HG03565 (cell line): ENCODE measurements around the gene TBX3.

Source experiments
- ATAC-seq: cut with Tn5 transposase; IDR thresholded peaks from one replicate; pipeline ENCODE4 v1.9.1; 2021; ENCODE audit warnings: mild to moderate bottlenecking, moderate library complexity; ENCODE audit not compliant: unreplicated experiment

Gene TBX3

DNA sequence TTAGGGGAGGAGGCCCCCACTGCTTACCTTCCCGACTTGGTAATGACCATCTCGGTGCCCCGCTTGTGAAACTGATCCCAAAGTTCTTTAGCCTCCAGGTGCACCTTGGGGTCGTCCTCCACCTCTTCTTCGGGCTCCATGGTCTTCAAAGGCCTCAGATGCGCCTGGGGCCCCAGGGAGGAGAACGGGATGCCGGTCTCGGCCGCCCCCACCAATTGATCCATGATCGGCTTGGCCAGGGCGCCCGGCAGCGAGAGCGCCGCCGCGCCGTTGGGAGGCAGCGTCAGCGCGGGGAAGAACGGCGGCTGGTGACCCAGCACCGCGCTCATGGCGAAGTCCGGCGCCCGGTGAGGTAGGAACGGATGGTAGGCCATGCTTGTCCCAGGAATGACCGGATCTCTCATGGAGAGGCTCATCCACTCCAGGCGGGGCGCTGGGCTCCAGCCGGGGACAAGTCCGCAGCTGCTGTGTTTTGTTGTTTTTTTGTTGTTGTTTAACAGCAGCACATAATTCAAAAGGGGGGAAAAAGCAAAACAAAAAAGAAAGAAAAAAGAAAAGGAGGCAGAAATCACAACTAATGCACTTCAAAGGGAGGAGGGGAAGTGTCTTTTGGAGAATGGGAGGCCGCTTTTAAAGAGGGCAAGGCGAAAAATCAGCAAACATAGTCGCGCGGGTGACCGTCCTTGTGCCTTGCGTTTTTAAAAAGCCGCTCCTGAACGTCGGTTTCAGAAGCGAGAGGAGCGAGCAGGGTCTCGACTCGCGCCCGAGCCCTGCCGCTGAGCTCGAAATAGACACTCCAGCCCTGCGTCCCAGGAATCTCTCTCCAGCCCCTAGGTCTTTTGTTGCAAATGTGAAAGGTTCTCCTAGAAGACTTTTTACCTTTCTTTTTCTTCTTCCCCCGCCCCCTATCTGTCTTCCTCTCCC lies 928 bp downstream of the TBX3 start:
- ATAC-seq, result no peak

DNA sequence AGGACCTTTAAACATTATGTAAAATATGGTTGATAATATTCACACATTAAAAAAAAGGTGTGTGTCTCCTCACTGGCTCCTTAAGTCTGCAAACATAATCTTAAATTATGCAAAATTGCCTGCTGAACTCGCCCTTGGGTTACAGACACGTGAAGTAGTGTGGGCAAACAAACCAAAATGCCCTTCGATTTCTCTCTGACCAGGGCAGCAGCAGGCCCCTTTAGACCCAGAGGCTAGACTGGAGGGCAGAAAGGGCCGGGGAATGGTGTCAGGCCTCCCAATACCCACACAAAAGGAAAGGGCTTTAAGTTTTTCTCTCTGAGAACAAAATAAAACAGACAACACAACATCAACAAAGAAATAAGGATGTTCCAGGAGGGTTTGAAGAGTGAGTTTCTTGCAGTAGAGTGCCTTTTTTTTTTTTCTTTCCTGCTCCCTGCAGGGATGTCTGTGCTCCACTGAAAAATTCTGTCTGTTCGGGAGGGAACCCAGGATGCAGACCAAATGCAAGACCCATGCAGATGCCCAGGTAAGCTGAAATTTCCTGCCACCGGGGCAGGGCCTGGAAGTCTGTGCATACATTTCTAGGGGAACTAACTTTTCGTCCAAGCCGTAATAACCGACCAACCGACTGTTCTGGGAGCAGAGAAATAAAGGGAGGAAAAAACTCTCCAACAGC lies 1.7 kb downstream of the TBX3 start:
- no peak for ATAC-seq

DNA sequence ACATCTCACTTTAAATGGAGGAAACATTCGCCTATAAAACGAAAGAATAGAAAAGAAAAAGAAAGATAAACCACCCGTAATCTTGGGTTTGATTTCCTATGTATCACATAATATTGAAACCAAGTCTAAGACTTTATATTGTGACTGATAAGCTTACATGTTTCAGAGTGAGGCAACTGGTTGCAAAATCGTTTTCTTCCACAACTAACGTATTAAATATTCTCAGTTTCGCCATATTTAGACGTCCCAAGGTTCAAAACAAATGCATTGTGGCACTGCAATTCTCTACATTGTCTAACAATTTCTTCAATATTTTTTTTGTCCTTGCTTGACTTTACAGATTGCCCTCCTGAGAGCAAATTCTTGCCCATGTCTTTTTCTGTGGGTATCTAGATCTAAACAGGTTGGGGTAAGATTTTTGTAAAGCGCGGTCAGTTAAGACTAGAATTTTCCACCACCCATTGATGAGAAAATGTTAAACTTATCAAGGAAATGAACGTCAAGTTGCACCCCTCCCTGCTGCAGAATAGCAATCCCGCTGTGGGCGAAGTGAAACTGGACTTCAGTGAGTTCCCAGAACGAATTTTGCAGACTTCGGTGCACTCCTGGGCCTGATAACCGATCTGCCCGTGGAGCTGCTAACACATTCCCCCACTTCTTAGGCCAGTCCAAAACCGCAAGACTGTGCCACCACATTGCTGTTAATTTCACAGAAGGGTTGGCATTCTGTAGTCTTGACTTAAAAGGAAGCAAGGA lies 2.7 kb downstream of the TBX3 start:
- ATAC-seq, result no peak

DNA sequence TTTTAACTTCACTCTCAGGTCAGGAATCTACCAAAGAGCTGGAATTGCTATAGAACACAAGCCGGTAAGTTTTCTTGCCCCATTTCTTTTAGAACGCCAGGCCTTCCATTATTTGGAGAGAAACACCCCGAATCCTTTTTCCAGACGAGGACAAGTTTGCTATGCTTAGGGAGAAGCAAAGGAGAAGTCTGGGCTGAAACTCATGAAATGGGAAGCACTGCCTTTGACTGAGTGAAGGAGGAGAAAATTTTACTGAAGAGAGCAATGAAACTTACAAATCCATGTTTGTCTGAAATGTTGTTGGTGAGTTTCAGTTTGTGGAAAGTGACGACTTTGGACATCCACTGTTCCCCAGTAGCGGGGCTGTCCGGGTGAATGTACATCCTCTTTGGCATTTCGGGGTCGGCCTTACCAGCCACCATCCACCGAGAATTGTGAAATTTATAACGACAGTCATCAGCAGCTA lies 3.3 kb downstream of the TBX3 start:
- no peak for ATAC-seq

DNA sequence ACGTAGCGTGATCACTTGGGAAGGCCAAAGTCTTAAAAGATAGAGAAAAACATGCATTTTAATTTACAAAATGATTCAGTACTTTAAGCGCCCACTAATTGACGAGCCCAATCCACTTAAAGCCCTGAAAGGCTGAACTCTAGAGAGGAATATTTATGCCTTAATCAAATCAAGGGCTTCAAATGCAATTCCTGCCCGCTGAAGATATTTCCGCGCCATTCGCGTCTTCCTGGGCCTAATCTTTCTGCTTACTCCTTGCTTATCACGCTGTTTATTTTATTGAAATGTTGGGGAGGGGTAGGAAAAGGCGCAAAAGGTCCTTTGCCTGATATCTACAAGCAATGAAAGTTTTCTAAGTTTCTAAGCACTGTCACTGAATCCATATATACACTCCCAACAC lies 4.0 kb downstream of the TBX3 start:
- no peak for ATAC-seq

DNA sequence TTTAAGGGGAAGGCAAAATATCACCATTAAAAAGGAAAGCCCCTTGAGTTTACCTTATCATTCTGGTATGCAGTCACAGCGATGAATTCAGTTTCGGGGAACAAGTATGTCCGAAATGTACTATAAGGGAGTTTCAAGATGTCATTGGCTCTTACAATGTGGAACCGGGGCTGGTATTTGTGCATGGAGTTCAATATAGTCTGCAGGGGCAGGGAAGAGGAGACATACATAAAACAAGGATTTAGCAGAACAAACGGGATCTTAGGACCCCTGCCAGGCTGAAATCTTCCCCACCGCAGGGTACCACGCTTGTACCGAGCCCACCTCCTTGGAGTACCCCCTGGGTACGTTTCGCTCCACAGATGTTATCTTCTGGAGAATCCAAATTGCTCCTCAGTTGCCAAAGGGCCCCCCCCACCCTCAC lies 4.5 kb downstream of the TBX3 start:
- no peak for ATAC-seq

DNA sequence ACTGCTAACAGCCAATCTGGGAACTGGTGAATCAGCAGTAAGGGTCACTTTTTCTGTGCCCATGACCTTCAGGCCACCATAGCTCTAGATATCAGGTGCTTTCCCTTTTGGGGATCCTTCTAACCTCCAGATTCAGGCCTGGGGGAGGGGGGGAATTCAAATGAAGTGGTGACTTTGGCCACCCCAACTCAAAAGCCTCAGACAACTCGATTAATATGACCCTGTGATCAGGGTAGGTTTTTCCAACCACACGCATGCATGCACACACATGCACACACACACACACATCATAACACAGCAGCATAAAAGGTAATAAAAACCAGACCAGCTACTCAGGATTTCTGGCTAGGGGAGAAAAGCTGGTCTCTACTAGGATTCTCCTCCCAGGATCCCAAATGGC lies 5.3 kb downstream of the TBX3 start:
- no peak for ATAC-seq

DNA sequence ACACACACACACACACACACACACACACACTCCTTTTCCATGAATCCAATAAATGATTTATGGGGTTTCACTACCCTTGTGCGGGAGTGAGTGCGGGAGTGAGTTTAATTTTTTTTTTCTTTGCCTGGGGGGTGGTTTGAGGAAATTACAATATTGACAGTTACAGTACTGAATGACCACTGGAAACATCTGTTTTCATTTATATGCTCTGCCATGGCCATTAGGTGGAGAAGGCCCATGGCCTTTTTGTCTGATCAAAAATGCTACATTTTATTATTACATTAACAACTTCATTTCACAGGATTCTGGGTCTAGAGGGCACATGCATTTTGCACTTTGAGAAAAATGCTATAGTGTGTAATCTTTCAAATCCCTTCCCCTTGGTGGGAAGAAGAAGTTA lies 5.9 kb downstream of the TBX3 start:
- ATAC-seq, result no peak

DNA sequence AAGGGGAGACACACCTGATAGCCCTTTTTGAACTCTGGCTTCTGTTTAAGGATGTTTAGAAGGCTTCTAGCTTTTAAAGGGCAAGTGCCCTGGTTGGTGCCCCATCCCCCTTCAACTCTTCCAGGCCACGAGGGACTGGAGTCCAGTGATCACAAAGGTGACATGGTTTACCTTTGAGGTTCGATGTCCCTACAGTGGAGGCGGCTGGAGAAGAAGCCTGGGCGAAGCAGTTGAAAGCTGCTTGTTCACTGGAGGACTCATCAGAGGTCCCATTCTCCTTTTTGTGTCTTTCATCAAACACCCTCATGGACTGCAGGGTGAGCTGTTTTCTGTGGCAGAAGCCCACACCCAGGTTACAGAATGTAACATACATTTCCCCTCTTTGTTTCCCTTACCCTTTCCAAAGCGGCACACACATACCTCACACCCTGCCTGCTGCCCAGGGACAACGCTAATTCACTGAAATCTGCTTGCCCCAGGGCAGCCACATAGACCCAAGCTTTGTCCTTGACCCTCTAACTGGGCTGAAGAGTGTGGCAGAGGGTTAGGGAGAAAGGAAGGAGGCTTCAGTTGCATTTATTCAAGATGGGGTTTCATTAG lies 7.7 kb downstream of the TBX3 start:
- ATAC-seq, result no peak

DNA sequence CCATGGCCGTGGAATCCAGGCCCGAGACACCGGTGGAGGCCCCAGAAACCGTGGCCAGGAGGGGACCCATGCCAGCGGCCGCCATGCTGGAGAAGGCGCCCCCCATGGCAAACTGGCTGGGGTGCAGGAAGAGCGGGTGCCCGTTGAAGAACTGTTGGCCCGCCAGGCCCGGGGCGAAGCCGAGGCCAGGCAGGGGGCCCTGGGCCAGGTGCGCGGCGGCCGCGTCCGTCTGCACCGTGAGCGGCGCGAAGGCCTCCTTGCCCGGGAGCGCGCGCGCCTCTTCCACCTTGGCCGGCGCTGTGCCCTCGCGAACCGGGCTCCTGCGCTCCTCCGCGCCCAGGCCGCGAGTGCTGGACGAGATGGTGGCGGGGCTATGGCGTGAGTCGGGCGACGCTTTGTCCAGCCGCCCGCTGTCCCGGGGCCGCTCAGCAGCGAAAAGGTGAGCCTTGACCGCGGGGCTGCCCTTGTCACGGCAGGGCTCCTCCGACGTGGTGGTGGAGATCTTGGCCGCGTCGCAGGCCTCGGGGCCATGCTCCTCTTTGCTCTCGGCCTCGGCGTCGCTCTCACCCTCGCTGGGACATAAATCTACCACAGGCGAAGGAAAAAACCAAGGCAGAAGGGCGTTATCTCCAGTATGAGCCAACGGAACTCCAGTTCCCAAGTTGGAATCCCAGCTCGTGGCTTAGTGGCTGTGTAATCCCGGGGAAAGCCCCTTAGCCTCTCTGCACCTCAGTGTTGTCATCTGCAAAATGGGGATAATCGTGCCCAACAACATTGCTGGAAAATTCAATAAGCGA lies 9.5 kb downstream of the TBX3 start:
- ATAC-seq, result no peak

DNA sequence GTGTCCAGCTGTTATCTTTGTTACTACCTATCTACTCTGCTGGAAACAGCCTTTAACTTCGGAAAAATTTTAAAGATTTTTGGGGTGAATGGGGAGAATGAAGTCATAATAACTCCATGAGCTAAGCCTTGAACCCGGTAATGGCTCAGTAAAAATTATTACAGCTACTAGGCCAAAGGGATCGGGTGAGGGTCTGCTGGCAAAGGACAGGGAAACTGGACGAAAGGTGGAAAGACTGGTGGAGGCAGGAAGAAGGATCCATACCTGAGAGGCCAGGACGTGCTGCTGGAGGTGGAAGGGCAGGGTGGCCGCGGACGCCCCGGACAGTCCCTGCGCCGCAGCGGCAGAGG lies 10.1 kb downstream of the TBX3 start:
- no peak for ATAC-seq

DNA sequence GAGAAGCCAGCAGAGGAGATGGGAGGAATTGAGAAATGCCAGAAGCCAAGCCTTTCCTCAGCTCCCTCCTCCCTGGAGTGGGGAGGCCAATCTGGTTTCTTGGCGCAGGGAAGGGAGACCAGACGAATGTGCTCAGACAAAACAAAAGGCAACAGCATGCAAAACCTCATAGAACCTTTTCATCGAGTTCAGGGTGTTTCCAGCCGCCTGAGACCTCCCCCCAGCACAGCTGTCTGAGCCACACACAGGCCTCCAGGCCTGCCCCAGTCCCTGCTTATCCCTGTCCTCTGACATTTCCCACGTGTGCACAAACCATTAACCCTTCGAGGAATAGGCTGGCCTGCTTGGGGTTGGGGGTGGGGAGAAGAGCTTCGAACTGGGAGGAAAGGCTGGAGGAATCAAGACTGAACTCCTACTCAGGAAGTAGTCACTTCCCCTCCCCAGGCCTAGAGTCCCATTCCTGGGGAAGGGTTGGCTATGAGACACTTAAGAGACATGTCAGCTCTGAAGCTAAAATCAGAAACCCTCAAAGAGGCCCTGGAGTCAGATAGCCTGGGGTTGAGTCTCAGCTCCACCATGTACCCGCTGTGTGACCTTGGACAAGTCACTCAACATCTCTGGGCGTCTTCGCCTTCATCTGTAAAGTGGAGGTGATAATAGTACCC lies 10.7 kb downstream of the TBX3 start:
- no peak for ATAC-seq

DNA sequence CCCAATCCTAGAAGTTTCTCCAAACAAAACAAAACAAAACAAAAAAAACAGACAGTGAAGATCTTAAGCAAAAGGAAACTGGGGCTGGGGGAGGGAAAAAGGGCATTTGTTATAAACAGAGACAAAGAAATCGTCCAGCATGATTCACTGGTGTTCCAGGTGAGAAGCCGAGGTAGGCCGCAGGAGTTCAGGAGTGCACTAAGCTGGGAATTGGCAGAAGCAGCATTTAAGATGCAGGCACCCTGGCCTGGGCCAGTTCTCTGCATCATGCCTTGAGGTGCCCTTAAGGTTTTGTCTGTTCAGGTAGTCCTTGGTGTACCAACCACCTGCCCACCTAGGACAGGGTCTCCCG lies 11.2 kb downstream of the TBX3 start:
- ATAC-seq, result no peak

DNA sequence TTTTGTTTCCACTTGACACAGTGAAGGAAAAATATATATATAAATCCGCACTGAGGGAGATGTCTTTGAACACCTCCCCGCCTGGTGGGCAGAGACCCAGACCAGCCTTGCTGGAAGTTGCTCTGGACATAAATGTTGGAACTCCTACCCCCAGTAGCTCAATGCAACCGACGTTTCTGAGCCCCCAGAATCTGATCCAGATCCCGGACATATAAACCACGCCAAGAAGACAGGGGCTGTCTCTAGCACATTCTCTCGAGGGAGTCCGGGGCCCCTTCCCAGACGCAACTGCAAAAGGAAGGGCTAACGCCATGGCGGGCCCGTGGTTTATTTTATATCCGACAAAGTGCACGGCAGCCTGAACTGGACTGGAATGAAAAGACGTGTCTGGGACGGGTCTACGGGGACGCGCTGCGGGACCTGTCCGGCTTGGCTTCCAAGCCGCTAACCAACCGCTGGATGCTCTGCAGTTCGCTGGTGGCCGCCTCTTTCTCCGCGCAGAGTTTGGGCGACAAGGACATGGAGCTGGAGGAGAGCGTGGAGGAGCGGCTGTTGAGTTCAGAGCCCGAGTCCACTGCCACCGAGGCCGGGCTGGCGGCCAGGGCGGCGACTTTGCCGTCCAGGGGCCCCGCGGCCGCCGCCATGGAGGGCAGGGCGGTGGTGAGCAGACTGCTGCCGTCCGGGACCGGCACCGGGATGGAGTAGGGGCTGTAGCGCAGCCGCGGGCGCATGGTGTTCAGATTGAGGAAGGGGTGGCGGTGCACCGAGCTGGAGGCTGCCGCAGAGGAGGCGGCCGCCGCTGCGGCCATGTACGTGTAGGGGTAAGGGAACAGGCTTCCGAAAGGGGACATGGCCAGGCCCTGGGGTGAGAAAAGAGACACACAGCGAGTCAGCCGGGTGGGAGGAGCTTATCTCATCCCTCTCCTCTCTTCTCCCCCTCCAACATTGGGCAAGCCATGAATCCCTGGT lies 12.2 kb downstream of the TBX3 start:
- no peak for ATAC-seq

DNA sequence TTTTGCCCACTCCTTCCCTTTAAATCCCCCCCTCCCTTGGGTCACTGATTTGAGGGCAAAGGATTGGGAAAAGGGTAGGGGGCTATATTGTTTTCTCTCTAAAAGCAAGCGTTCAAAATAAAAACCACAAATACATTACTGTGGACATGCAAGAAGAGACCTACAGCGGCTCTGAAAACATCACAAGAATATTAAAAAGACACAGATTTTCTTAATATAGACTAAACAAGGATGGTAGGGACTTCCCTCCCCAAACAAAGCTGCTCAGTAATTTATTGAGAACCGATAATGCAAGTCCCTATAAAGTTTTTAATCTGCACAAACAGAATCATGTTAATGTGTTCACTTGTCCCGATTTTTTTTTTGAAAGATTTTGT lies 12.9 kb downstream of the TBX3 start:
- ATAC-seq, result no peak

DNA sequence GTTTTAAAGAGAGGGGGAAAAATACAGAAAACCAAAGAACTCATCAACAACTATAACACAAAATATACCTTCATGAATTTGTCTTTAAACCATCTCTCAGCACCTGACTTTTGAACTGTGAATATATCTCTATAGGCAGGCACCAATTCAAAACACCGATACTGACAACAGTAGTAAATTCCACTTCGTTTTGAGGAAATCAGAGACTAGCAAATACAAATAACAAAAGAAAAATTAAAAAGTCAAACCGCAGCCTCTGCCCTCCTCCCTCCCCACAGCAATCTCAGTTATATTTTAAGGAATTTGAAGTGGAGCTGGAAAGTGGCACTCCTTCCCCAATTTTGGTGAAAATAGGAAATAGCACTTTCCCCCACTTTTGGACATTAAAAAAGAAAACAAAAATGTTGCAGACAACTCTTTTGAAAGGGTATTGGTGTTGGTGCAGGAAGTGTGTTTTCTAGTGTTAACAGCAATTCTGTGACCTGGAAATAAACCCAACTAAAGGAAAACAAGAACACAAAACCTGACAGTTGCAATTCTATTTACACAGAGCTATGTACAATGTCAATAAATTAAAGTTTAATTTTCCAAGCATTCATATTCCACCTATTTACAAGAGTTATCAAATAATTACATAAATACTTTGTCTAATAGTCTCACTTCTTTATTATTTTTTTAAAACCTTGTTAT lies 13.5 kb downstream of the TBX3 start:
- ATAC-seq, result no peak

DNA sequence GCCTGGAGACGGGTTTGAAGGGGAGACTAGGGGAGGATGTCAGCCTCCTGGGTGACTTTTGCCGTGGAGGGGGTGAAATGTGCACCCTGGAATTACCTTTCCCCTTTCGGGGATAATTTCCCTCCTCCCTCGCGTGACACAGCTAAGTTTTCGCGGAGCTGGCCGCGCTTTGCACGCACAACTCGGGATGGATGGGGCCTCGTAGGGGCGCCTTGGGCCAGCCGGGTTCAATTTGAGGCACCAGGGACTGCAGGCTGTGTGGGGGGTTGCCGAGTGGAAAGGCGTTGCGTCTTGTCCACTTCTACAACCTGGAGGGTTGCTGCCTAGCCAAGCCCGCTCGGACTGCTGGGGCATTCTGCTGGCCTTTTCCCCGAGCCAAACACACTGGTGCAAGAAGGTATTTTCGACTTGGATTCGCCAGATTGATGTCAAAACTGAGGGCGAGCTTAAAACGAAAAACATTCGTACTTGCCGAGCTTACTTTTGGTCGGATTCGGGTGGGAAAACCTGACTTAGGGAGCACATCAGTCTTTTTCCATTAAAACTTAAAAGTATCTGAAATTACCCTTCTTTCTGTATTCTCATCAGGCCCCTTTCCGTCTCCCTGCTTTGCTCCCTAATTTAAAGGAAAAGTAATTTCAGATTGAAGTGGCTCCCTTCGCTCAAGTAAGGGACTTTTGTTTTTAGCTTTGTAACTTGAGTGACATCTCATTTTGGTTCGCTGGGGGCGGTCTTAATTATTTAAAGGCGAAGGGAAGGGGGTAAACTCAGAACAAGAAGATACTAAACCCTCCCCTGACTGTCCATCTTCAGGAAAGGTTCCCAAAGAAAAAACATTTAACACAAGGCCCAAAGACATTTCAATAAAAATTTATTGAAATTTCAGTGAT lies 14.3 kb downstream of the TBX3 start:
- no peak for ATAC-seq
